H1 (cell line): ENCODE results near the gene SMARCE1.

Experiments used
- CHD2 ChIP-seq: IDR thresholded peaks from 2 replicates; pipeline ENCODE4 v1.6.1; 2012; ENCODE audit warnings: low read length, improper control_type of control experiment
- CTCF ChIP-seq, 3 experiments: IDR thresholded peaks; 1 replicate in 2 of 3; 2 replicates in 1 of 3; pipeline versions ENCODE4 v1.5.1 to v1.6.1; 2011; ENCODE audit warnings: low read length in 3 of 3, mild to moderate bottlenecking in 3 of 3, inconsistent platforms in 2 of 3, low read depth in 1 of 3, moderate library complexity in 1 of 3; ENCODE audit not compliant: insufficient read depth in 1 of 3; ENCODE audit errors: control extremely low read depth in 1 of 3
- EGR1 ChIP-seq: IDR thresholded peaks from 2 replicates; pipeline ENCODE4 v1.6.1; 2011; ENCODE audit warnings: low read depth, low read length, borderline replicate concordance
- FOSL1 ChIP-seq: IDR thresholded peaks from 2 replicates; pipeline ENCODE4 v1.6.1; 2011; ENCODE audit warnings: mild to moderate bottlenecking, low read depth, low read length, moderate library complexity; ENCODE audit not compliant: insufficient read depth
- JUND ChIP-seq: IDR thresholded peaks from 2 replicates; pipeline ENCODE4 v1.6.1; 2011; ENCODE audit warnings: mild to moderate bottlenecking, improper control_type of control experiment, low read length
- KDM4A ChIP-seq: IDR thresholded peaks from one replicate; pipeline ENCODE4 v1.7.1; 2012; ENCODE audit warnings: low read depth, mild to moderate bottlenecking, moderate library complexity, low read length, inconsistent platforms; ENCODE audit not compliant: severe bottlenecking
- PHF8 ChIP-seq: fragments of 200-600 bp; sonication (generic); conservative IDR thresholded peaks from 2 replicates; pipeline ENCODE4 v1.7.1; 2012; ENCODE audit warnings: low read depth, mild to moderate bottlenecking, inconsistent platforms, low read length, moderate library complexity
- POLR2AphosphoS5 ChIP-seq: IDR thresholded peaks from 2 replicates; pipeline ENCODE4 v1.6.1; 2011; ENCODE audit warnings: low read depth, low read length
- RAD21 ChIP-seq, 2 experiments: IDR thresholded peaks in 1 of 2; conservative IDR thresholded peaks in 1 of 2; 2 replicates each; pipeline ENCODE4 v1.6.1; 2011; ENCODE audit warnings: low read depth in 2 of 2, low read length in 2 of 2, improper control_type of control experiment in 1 of 2, inconsistent platforms in 1 of 2, mild to moderate bottlenecking in 1 of 2, moderate library complexity in 1 of 2
- SIN3A ChIP-seq, 2 experiments: IDR thresholded peaks in 1 of 2; conservative IDR thresholded peaks in 1 of 2; 2 replicates each; pipeline ENCODE4 v1.6.1; 2011 to 2012; ENCODE audit warnings: low read length in 2 of 2, improper control_type of control experiment in 1 of 2, low read depth in 1 of 2, mild to moderate bottlenecking in 1 of 2

- no peak for TF ChIP-seq JUND
- no peak for TF ChIP-seq EGR1
- no peak for TF ChIP-seq KDM4A
- TF ChIP-seq PHF8, result no peak
- TF ChIP-seq RAD21 (IDR thresholded peaks at IDR 0.05 in 1 of 2, conservative IDR thresholded peaks at IDR 0.05 in 1 of 2; ENCODE audit: low read depth in 2 of 2, low read length in 2 of 2), result no peak
- no peak for TF ChIP-seq POLR2AphosphoS5
- TF ChIP-seq SIN3A (conservative IDR thresholded peaks at IDR 0.05 in 1 of 2, IDR thresholded peaks at IDR 0.05 in 1 of 2; ENCODE audit: low read depth in 1 of 2, low read length in 2 of 2), result no peak
- TF ChIP-seq FOSL1, result no peak
- TF ChIP-seq CTCF (IDR thresholded peaks at IDR 0.05; ENCODE audit: control extremely low read depth in 1 of 3, insufficient read depth in 1 of 3, low read depth in 1 of 3, low read length in 3 of 3), result no peak
- no peak for TF ChIP-seq CHD2
Observed at GRCh38 chr17:40629842-40630241, 17.8 kb downstream of the SMARCE1 start.
